Muscle of arm (tissue), 12 donors: ENCODE results near the gene EGFLAM. TPM values are rescaled to one million over a fixed set of nuclear protein-coding genes. Genes with fewer than 3 reads are reported as not detected.

ENCODE experiments used
- DNase-seq: peaks from one replicate; pipeline ENCODE4 v3.0.0-alpha.2; 2013
- polyA plus RNA-seq, 12 donors: library from polyadenylated mRNA; unstranded; fragments of 120-200 nt; gene quantifications; one replicate each; pipeline ENCODE4 v1.2.1, GENCODE V29; 2013; ENCODE audit not compliant: insufficient read length in 12 of 12

EGFLAM gene
- polyA plus RNA-seq, 12 donors, result 33.7 to 61.3 (median 49.3) TPM; not detected in 1

DNA sequence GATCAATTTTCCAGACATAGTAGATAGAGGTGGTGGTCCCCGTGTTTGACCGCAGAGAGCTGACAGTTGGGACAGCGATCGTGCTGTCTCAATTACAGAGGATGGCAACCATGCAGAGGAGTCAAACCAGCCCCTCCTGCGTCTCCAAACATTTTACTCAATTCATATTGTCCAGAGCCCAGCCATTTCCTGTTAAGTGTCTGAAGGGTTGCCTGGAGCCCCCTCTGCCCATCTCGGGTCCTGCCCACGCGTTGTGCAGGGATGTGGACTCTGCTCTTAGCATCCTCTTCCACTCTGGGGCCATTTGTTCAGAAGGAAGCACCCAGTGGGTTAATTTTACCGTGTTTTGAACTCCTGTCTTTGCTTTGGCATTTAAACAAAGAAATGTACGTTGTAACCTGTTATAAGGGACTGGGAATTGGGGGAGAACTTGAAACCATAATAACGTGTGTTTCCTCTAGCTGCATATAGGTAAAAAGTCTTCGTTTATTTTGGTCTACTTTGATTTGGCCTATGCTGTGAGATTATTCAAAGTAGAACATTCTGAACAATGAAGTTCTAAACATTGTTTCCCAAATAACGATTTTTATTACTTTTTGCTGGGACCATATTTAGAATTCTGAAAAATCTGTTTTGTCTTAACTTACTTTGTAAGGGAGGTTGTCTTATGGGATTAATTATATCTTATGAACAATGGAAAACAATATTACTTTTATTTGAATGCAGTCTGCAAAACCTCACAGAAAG is 876 bp downstream of the EGFLAM start:
- no peak for DNase-seq

DNA sequence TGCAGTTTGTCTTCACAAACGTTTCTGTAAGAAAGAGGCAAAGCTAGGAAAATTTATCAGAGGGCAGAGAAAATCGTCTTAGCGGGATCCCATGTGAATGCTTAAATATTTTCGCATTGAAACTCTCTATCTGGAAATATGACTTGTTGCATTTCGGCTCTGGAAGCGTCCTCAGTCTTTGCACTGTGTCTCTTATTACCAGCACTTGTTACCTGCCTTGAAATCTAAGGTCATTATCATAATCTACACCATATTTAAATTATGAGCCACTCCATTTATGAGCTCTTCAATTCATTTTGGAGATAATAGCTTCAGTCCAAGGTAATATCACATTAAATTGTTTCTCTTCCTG is 1.4 kb downstream of the EGFLAM start:
- no peak for DNase-seq

DNA sequence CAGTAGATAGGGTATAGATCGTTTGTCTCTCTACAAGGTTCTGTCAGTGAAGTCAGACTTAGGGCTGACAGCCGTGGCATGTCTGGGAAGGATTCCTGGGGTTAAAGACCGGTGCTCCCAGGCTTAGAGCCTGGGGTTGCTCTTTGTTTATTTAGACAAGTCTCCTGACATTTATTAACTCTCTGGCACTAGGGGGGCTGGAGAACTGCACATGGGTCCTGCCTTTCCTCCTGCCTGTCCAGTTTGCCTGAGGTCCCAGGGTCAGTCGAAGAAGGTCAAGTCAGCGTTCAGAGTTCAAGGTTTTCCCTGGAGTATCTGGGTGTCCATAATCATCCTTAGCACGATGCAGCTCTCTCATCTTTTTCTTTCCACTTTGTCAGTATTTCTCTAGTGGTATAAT is 5.6 kb downstream of the EGFLAM start:
- no peak for DNase-seq

DNA sequence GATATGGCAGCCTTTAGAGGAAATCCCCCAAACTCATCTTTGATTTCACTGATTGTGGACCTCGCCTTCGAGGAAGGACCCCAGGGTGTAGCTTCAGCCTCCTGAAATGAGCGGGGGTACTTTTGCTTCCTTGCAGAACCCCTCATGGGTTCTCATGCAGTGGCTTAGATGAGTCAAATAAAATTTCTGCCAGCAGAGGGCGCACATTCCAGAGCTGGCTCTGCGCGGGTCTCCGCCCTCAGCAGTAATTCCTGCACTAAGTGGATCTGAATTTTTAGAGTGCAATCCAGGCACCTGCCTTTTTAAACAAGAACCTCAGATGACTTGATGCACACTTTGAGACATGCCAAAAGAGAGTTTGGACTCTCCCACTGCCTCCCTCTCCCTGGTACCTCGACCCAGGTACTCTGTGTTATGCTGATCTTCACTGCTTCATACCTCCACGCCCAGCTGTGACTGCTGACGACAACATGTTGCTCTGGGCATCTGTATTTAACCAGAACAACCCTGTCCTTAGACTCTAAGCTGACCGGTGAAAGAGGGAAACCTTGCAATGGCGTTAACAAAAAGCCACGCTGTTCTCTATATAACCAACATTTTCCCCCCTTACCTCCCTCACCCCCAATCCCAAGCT is 7.3 kb downstream of the EGFLAM start:
- DNase-seq, result peak; percentile 75

DNA sequence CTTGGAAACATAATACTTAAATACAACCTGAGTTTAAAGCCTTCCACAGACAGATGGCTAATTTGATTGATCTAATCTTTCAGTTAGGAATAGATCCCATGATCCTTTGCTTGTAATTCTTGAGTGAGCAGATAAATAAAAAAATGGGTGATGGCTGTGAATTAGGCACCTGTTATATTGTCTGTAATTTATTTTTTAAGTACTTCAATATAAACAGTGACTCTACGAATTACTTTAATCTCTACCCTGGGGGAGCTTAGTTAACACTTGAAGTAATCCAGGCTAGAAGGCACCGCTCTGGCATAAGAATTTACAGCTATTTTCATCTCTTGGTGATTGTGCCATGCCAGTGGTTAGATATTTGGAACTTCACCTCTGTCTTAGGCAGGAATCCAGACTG is 9.0 kb downstream of the EGFLAM start:
- DNase-seq, result no peak

DNA sequence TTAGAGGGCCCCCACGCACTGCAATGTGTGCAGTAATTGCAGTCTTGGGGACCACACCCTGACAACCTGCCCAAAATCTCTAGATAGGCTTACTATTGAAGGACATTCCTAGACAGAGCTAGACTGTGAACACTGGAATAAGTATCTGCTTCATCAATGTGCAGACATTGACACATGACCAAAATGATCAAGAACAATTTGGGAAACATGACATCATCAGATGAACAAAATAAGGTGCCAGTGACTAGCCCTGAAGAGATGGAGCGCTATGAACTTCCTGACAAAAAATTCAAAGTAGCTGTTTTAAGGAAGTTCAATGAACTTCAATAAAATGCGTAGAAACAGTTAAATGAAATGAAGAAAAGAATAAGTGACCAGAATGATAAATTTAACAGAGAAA is 15.3 kb downstream of the EGFLAM start:
- DNase-seq, result no peak

DNA sequence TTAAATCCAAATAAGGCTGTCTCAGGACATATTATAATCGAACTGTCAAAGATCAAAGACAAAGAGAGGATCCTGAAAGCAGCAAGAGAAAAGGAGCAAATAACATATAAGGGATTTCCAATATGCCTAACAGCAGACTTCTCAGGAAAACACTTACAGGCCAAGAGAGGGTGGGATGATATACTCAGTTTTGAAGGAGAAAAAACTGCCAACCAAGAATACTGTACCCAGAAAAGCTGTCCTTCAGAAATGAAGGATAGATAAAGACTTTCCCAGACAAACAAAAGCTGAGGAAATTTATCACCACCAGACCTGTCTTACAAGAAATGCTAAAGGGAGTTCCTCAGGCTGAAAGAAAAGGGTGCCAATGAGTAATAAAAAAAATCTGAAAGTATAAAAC is 16.0 kb downstream of the EGFLAM start:
- no peak for DNase-seq

DNA sequence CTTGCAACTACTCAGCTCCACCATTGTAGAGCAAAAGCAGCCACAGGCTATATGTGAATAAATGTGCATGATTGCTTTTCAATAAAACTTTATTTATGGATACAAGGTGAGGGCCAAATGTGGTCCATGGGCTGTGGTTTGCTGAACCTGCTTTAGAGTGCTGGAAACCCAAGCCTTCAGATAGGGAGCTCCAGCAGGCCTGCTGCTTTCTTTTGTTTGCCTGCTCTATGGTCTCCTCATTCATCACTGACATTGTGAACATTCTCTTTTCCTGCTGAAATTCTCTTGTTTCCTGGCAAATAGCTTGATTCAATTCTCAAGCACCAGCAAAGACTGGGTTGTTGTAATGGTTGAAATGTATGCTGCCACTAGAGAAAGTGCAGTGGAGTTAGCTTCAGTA is 26.0 kb downstream of the EGFLAM start:
- no peak for DNase-seq

DNA sequence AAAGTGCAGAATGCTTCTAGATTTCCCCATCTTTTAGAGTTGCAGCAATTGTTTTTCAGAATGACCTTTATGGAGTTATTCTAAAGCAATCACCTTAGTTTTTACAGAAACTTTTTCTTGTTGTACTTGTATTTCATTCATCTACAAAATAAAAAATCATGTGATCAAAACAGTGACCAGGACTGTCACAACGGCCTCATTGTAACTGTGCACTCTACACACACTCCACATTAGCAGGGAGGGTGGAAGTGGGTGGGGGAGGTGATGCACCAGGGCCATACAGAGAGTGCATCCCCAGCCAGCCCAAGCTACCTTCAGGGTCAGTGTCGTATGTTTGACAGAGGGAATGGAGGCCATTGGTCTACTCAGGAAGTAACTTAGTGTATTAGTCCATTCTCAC is 26.9 kb downstream of the EGFLAM start:
- DNase-seq, result no peak

DNA sequence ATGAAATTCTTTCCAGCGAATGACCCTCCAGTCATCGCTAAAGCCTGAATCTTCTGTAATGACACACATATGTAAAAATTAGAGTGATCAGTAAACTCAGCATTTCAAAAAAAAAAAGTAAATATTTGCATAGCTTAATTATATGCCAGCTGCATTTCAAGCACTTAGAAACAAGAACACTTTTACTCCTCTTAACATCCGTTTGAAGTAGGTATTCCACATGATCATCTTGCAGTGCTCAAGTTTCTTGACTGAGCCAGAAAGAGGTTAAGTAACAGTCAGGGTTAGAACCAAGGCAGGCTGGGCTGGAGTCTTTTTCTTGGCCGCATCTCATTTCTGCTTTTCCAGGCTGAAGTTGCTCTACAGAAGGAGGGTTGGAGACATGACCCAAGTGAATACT is 27.6 kb downstream of the EGFLAM start:
- DNase-seq, result no peak

DNA sequence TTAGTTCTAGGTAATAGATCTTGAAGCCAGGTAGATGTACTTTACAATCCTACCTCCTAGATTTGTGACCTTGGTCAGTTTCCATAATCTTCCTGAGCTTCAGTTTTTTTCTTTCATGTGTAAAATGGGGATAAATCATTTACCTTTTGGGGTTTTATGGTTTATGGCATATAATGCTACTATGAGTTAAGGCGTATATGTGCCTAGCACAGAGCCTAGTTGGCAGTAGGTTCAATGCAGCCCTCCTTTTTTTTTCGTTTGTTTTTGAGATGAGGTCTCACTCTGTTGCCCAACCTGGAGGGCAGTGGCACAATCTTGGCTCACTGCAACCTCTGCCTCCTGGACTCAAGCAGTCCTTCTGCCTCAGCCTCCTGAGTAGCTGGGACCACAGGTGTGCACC is 28.8 kb downstream of the EGFLAM start:
- no peak for DNase-seq

DNA sequence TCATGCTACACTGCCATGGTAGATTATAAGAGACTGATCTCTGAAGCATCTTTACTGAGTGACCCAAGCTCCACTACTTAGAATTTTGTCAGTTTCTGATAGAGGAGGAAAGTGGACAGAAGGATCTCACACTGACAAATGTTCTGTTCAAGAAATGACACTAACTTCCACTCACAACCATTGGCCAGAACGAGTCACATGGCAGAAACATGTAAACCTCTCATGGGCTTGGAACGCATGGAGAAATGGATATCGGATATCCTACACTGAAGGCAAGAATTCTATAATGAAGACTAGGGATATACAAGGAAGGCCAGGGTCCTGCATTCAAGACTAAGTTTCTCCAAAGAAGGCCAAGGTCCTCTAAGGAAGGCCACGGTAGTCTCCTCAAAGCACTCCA is 31.1 kb downstream of the EGFLAM start:
- no peak for DNase-seq

DNA sequence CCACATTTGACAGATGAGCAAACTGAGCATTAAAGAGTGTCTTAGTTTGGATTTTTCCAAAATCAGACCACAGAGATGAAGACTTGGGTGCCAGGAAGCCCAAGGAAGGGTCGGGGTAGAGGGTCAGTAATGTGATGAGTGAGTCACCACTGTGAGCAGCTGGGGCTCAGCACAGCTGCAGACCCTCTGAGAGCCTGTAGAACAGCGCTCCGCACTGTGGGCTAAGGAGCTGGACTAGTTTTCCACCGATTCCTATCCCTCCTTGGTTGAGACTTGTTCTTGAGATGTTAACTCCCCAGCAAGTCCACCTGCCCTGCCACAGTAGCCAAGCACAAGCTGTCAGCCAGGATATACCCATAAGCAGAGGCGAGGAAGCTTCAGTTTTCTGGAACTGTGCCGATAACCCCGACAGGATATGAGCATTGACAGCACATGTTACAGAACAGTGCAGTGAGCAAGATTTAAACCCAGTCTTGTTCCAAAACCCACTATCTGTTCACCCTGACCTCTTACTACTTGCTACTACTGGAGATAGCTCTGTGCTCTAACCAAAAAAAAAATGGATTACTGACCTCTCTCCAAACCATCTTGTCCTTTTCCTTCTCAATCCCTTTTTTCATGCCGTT is 31.8 kb downstream of the EGFLAM start:
- no peak for DNase-seq

DNA sequence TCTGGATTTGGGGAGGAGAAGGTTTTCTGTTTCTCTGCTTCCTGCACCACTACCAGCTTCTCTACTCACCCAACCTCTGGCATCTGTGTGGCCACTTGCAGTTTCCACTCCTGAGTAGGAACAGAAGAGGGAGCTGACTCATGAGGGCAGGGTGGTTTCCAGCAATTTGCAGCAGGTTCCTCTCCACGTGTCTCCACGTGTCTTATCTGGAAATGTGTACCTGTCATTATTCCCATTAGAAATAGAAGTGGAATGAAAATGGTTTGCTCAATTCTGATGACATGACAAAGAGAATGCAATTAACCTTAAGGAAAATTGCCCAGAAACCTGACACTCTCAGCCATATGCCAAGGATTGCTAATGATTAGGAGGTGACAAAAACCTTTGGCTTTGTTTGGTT is 33.0 kb downstream of the EGFLAM start:
- no peak for DNase-seq

DNA sequence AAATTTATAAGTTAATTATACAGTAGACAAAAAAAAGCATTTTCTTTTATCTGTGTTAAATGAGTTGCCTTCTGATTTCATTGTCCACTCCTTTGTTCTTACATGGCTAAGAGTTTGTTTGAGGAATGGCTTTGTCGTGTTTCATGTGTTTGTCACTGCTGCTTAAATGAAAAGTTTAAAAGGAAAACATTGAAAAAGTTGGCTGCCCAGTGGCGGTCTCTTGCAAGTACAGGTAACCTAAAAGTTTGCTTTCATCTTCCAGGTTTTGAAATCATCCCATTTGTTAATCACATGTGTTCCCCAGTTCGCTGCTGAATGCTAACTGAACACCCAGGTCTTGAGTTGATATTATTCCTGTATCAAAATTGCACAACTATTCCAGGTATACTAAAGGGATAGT is 33.9 kb downstream of the EGFLAM start:
- no peak for DNase-seq

DNA sequence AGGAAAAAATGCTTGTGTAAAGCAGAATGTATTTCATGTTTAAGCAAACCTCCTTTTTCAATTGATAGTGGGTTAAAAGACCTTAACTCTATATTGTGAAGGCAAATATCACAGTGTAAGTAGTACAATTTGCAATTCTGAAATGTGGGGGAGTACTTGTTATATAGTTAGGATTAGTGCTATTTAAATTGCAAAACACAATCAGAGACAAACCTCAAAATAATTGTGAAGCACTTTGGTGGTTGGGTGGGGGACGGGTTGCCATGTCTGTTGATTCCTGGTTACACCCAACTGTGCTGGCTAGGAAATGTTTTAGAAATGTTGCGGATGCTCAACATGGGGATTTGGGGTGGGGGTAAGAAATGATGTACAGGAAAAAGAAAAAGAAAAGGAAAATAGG is 37.4 kb downstream of the EGFLAM start:
- DNase-seq, result no peak

DNA sequence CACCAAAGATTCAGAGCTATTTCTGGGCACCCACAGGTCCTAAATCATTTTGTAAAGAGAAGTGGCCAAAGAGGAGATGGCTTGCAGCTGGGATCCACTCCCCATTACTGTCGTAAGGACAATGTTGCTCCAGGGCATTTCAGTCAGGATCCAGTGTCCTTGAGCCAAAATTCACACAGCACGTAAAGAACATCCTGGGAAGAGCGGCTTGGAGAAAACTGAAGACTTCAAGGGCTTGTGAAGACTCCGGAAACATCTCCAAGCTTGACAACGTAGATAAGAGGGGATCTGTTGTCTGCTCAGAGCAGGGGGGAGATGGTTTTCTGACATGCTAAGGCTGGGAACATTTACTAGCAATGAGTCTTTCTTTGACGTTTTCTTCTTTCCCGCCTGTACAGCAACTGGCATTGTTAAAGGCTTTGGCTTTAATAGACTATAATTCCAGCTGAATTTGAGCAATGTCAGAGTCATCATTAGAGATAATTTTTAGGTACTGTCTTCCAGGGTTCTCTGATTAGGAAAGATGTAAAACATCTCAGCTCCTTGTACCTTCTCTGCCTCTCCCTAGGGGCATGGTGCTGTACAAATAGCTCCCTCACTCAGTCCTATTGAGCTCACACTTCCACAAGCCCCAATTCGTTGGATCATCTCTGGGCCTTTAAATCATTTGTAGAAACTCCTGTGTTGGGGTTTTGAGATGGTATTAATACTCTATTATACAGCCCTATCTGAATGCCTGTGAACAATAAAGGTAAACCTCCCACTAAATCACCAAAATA is 39.7 kb downstream of the EGFLAM start:
- DNase-seq, result no peak

DNA sequence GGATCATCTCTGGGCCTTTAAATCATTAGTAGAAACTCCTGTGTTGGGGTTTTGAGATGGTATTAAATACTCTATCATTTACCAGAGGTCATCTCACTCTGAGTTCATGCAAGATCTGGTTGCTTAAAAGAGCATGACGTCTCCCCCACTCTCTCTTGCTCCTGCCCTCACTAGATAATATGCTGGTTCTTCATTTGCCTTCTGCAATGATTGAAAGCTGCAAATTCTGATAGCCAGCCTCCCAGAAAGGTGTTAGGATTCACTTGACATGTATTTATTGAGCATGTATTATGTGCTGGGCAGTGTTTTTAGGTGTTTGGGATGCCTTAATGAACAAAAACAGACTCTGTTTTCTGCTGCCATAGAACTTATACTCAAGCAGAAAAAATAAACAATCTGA is 41.2 kb downstream of the EGFLAM start:
- no peak for DNase-seq

DNA sequence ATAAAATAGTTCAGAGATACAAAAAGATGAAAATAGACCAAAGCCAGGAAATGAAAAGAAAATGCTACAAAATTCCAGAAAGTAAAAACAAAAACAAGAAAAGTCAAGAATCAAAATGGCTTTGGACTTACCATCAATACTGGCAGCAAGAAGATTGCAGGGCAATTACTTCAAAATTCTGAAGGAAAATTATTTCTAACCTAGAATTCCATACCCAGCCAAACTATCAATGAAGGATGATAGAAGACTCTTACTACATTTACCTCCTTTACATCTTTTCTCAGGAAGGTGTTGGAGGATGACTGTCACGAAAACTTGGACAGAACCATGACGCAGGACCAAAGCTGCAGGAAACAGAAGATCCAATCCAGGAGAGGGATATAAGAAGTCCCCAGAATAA is 46.8 kb downstream of the EGFLAM start:
- DNase-seq, result no peak

DNA sequence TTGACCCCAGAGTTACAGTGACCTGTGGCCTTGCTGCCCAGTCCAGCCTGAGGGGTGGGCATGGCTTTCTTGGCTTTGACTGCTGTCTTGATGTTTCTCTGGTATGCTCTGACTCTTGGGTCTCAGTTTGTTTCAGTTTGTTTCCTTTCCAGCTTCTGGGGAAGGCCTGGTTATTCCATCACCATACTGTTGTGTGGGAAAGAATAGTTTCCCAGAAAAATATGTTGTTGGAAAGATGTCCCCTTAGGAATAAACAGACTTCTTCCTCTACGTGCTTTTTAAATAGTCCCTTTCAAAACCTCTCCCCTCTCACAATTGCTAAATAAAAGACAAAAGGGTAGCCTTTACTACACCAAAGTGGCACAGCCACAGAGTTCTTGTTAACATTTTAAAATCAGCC is 49.5 kb downstream of the EGFLAM start:
- no peak for DNase-seq

DNA sequence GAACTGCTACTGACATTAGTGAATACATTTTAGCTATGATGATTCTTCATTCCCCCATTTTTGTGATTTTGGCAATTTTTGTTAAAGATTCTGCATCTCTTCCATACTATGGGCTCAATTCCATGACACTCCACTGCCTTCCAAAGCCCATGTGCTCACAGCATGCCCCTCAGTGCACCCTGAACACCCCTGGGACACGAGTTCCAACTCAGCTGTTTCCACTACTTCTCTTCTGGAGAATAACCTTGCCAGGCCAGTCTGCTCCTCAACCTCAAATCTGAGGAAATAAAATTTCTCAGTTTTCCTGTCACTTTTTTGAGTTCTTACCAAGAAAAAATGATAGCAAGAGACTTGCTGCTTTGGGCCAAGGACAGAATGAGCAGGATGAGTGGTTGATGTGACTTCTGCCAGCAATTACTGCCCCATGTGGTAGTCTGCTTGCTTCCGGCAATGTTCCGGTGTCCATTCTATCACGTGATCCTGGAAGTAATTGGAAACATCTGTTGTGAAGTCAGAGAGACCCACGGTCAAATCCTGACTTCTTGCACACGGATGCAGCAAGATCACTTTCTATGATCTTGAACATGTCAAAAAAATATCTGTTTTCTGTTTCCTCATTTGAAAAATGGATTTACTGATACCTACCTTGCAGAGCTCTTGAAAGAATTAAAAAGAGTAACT is 58.3 kb downstream of the EGFLAM start:
- DNase-seq, result peak; percentile 66

DNA sequence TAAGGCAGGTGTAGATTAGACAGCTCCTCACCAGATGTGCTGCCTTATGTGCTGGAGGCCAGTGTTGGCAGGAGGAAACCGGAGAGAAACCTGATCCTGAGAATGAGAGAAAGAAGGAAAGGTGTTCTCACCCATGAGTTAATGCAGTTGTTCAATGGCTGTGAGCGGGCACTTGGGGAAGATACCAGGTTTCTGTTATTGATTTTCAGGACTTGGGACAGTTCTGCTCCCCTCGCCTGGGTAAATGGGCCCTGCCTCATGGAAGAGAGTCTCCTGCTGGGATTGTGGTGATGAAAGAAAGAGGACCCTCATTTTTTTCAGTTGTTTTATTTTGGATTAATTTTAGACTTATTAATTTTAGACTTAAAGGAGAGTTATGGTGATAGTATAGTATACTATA is 59.5 kb downstream of the EGFLAM start:
- DNase-seq, result no peak
